Measurements from ENCODE around the gene PERCC1.

Gene PERCC1

DNA sequence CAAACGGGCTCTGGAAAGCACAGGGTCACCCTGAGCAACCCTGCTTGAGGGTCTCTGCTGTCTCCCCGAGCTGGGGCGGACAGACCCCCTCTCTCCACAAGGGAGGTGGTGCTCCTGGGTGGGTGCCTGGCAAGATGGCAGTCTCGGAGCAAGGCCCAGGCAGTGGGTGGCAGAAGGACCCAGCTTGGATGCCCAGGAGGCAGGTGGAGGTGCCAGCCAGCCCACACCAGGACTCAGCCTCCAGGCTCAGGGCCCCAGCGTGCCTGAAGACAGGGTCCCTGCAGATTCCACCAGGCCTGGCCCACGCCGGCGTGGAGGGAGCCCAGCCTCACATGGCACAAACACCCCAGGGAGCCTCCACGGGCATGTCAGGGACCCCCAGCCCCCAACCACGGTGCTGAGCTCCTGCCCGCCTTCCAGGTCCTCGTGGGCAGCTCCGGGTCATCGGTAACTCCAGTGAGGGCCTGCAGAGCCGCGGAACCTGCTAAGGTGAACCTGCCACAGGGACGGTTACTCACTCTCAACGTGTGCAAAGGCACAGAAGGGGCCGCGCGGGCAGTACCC lies 37.2 kb upstream of the PERCC1 start:
- H2AFZ ChIP-seq (ENCODE audit: insufficient read depth, low read length, poor library complexity): no peak overlapping the region
- H2BK12ac ChIP-seq (ENCODE audit: low read length): no peak overlapping the region
- no peak overlapping the region for H2AK5ac ChIP-seq (ENCODE audit: low read length)
- no peaks in the 10 kb centered on the region for H3K79me2 ChIP-seq (ENCODE audit: control insufficient read depth, insufficient read depth, low read length, poor library complexity)
- no peak overlapping the region for H3K4ac ChIP-seq (ENCODE audit: low read depth, low read length)
- H3K4me3 ChIP-seq (ENCODE audit: low read depth, low read length): no peak overlapping the region
- H3K9me3 ChIP-seq (ENCODE audit: insufficient read depth, low read depth, low read length): peaks cover 1% of the 10 kb centered on the region
- no CpG with 5 or more reads among the region's 21 CpGs for WGBS (ENCODE audit: extremely low coverage, insufficient coverage, insufficient read length)
- H3K27me3 ChIP-seq (ENCODE audit: insufficient read depth, low read length): no peaks in the 10 kb centered on the region
- no peak overlapping the region for H3K27ac ChIP-seq (ENCODE audit: low read depth, low read length)
- no peak overlapping the region for H4K12ac ChIP-seq (ENCODE audit: low read depth, low read length)
- no peak overlapping the region for H3K14ac ChIP-seq (ENCODE audit: low read length)
- no peaks in the 10 kb centered on the region for H3K4me1 ChIP-seq (ENCODE audit: control insufficient read depth in 1 of 2, insufficient read depth in 2 of 2, low read length in 2 of 2)
- H4K8ac ChIP-seq (ENCODE audit: low read depth, low read length): no peak overlapping the region
- peaks cover 31 to 33% of the 10 kb centered on the region in 2 experiments for H3K36me3 ChIP-seq (ENCODE audit: control insufficient read depth in 1 of 2, insufficient read depth in 2 of 2, low read length in 2 of 2)
- no peak overlapping the region for H3K4me2 ChIP-seq (ENCODE audit: low read length)
- no peak for DNase-seq
- no peaks in the 10 kb centered on the region for H3K79me1 ChIP-seq (ENCODE audit: low read length)
- no peak overlapping the region for H2BK5ac ChIP-seq (ENCODE audit: low read depth, low read length, poor library complexity)
- H3K23ac ChIP-seq (ENCODE audit: low read length): no peak overlapping the region
- no peak overlapping the region for H3K18ac ChIP-seq (ENCODE audit: low read length)
- no peak overlapping the region for H2BK120ac ChIP-seq (ENCODE audit: insufficient read depth, low read length, poor library complexity)
- no peak overlapping the region for H4K91ac ChIP-seq (ENCODE audit: low read depth, low read length)
- H3K9ac ChIP-seq (ENCODE audit: low read length): no peak overlapping the region

DNA sequence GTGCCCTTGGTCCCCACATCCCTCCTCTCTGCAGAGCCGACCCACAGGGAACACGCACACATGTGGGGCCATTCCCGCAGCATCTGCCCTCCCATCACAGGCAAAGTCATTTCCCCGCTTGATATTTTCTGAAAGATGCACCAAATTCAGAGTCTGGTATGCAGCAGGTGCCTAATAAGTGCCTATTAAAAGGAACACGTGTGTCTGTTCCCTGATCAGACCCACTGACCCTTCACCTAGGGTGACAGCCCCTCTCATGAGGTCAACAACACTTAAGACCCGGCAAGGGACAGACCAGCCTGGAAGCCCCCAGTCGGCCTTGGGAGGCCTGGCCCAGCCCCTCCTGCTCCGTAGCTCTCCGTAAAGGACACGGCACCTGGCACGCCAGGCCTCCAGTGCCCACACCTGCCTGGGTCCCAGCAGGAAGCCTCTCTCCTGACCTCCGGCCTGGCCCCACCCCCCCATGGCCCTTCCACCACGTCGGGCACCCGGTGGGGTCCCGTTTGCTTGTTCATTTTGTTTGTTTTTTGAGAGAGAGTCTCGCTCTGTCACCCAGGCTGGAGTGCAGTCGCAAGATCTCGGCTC lies 36.4 kb upstream of the PERCC1 start:
- H3K4me2 ChIP-seq (ENCODE audit: low read length): no peak overlapping the region
- no peak overlapping the region for H3K18ac ChIP-seq (ENCODE audit: low read length)
- H3K79me2 ChIP-seq (ENCODE audit: control insufficient read depth, insufficient read depth, low read length, poor library complexity): no peaks in the 10 kb centered on the region
- H2BK5ac ChIP-seq (ENCODE audit: low read depth, low read length, poor library complexity): no peak overlapping the region
- no peak overlapping the region for H2AK5ac ChIP-seq (ENCODE audit: low read length)
- no peak overlapping the region for H2AFZ ChIP-seq (ENCODE audit: insufficient read depth, low read length, poor library complexity)
- H3K9ac ChIP-seq (ENCODE audit: low read length): no peak overlapping the region
- no peak overlapping the region for H3K4ac ChIP-seq (ENCODE audit: low read depth, low read length)
- H2BK120ac ChIP-seq (ENCODE audit: insufficient read depth, low read length, poor library complexity): no peak overlapping the region
- no peak overlapping the region for H3K4me3 ChIP-seq (ENCODE audit: low read depth, low read length)
- H3K27me3 ChIP-seq (ENCODE audit: insufficient read depth, low read length): no peaks in the 10 kb centered on the region
- H2BK12ac ChIP-seq (ENCODE audit: low read length): no peak overlapping the region
- H3K79me1 ChIP-seq (ENCODE audit: low read length): no peaks in the 10 kb centered on the region
- no CpG with 5 or more reads among the region's 19 CpGs for WGBS (ENCODE audit: extremely low coverage, insufficient coverage, insufficient read length)
- no peaks in the 10 kb centered on the region for H3K4me1 ChIP-seq (ENCODE audit: control insufficient read depth in 1 of 2, insufficient read depth in 2 of 2, low read length in 2 of 2)
- DNase-seq: no peak
- H3K9me3 ChIP-seq (ENCODE audit: insufficient read depth, low read depth, low read length): peaks cover 1% of the 10 kb centered on the region
- no peak overlapping the region for H3K14ac ChIP-seq (ENCODE audit: low read length)
- H3K36me3 ChIP-seq (ENCODE audit: control insufficient read depth in 1 of 2, insufficient read depth in 2 of 2, low read length in 2 of 2): peaks cover 38 to 41% of the 10 kb centered on the region in 2 experiments
- no peak overlapping the region for H3K23ac ChIP-seq (ENCODE audit: low read length)
- H4K91ac ChIP-seq (ENCODE audit: low read depth, low read length): no peak overlapping the region
- H4K12ac ChIP-seq (ENCODE audit: low read depth, low read length): no peak overlapping the region
- H3K27ac ChIP-seq (ENCODE audit: low read depth, low read length): no peak overlapping the region
- H4K8ac ChIP-seq (ENCODE audit: low read depth, low read length): no peak overlapping the region

DNA sequence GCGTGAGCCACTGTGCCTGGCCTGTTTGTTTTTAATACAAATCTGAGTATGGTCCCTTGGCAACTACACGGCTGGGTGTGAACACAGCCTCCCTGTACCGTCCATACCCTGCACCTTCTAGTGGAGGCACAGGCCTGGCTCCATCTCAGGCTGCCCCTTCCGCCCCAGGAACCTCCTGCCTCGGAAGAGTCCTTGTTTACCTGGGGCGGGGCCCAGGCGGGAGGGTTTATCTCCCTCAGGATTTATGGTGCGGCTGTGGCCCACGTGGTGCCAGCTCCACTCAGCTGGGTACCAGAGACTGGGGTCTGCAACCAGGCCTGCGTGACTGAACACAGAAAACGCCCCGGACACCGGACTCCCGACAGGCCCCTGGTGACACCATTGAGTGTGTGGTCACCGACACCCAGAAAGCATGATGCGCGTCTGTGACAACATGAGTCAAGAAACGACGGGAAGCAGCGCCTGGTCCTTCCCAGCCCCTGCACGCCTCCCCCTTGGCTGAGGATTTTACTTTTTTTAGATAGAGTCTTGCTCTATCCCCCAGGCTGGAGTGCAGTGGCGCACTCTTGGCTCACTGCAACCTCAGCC lies 35.3 kb upstream of the PERCC1 start:
- Histone ChIP-seq H3K27me3 (ENCODE audit: insufficient read depth, low read length) (no peaks in the 10 kb centered on the region), H3K4me3 (ENCODE audit: low read depth, low read length) (no peak overlapping the region), H3K14ac (ENCODE audit: low read length) (no peak overlapping the region), H2BK12ac (ENCODE audit: low read length) (no peak overlapping the region), H4K12ac (ENCODE audit: low read depth, low read length) (no peak overlapping the region), H3K4ac (ENCODE audit: low read depth, low read length) (no peak overlapping the region), H3K36me3 (ENCODE audit: control insufficient read depth in 1 of 2, insufficient read depth in 2 of 2, low read length in 2 of 2) (peaks cover 36 to 38% of the 10 kb centered on the region in 2 experiments), H4K8ac (ENCODE audit: low read depth, low read length) (no peak overlapping the region), H2BK120ac (ENCODE audit: insufficient read depth, low read length, poor library complexity) (no peak overlapping the region), H3K79me1 (ENCODE audit: low read length) (no peaks in the 10 kb centered on the region), H2AK5ac (ENCODE audit: low read length) (no peak overlapping the region), H4K91ac (ENCODE audit: low read depth, low read length) (no peak overlapping the region), H3K4me1 (ENCODE audit: control insufficient read depth in 1 of 2, insufficient read depth in 2 of 2, low read length in 2 of 2) (no peaks in the 10 kb centered on the region), H3K27ac (ENCODE audit: low read depth, low read length) (no peak overlapping the region), H3K9me3 (ENCODE audit: insufficient read depth, low read depth, low read length) (peaks cover 1% of the 10 kb centered on the region), H3K9ac (ENCODE audit: low read length) (no peak overlapping the region), H3K23ac (ENCODE audit: low read length) (no peak overlapping the region), H3K18ac (ENCODE audit: low read length) (no peak overlapping the region), H3K79me2 (ENCODE audit: control insufficient read depth, insufficient read depth, low read length, poor library complexity) (no peaks in the 10 kb centered on the region), H2BK5ac (ENCODE audit: low read depth, low read length, poor library complexity) (no peak overlapping the region), H2AFZ (ENCODE audit: insufficient read depth, low read length, poor library complexity) (no peak overlapping the region), H3K4me2 (ENCODE audit: low read length) (no peak overlapping the region)
- WGBS (ENCODE audit: extremely low coverage, insufficient coverage, insufficient read length): no CpG with 5 or more reads among the region's 22 CpGs
- DNase-seq: no peak

DNA sequence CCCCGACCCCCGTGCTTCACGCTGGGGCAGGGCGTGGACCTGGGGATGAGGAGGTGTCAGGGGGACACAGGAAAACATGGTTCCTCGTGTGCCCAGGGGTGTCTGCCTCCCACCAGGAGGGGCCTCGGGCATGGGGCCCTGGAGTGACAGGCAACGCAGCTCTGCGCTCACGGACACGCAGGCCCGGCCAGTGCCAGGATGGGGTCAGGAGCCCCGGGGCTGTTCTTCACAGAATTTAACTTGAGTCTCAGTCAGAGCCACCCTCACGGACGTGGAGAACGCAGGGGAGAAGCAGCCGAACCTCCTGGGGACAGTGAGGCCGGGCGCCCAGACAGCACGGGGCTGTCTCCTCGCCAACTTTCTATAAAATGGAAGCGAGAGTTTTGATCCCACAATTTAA lies 33.1 kb upstream of the PERCC1 start:
- Histone ChIP-seq H4K91ac (ENCODE audit: low read depth, low read length) (no peak overlapping the region), H2BK12ac (ENCODE audit: low read length) (no peak overlapping the region), H4K12ac (ENCODE audit: low read depth, low read length) (no peak overlapping the region), H3K79me1 (ENCODE audit: low read length) (no peaks in the 10 kb centered on the region), H2AK5ac (ENCODE audit: low read length) (no peak overlapping the region), H3K18ac (ENCODE audit: low read length) (no peak overlapping the region), H3K23ac (ENCODE audit: low read length) (no peak overlapping the region), H2BK5ac (ENCODE audit: low read depth, low read length, poor library complexity) (no peak overlapping the region), H3K27me3 (ENCODE audit: insufficient read depth, low read length) (no peaks in the 10 kb centered on the region), H3K9me3 (ENCODE audit: insufficient read depth, low read depth, low read length) (peaks cover 1% of the 10 kb centered on the region), H4K8ac (ENCODE audit: low read depth, low read length) (no peak overlapping the region), H3K4me2 (ENCODE audit: low read length) (no peak overlapping the region), H3K79me2 (ENCODE audit: control insufficient read depth, insufficient read depth, low read length, poor library complexity) (no peaks in the 10 kb centered on the region), H3K4me1 (ENCODE audit: control insufficient read depth in 1 of 2, insufficient read depth in 2 of 2, low read length in 2 of 2) (no peaks in the 10 kb centered on the region), H3K27ac (ENCODE audit: low read depth, low read length) (no peak overlapping the region), H3K9ac (ENCODE audit: low read length) (no peak overlapping the region), H3K36me3 (ENCODE audit: control insufficient read depth in 1 of 2, insufficient read depth in 2 of 2, low read length in 2 of 2) (peaks cover 37 to 42% of the 10 kb centered on the region in 2 experiments), H2AFZ (ENCODE audit: insufficient read depth, low read length, poor library complexity) (no peak overlapping the region), H3K4ac (ENCODE audit: low read depth, low read length) (no peak overlapping the region), H2BK120ac (ENCODE audit: insufficient read depth, low read length, poor library complexity) (no peak overlapping the region), H3K4me3 (ENCODE audit: low read depth, low read length) (no peak overlapping the region), H3K14ac (ENCODE audit: low read length) (no peak overlapping the region)
- no peak for DNase-seq
- no CpG with 5 or more reads among the region's 21 CpGs for WGBS (ENCODE audit: extremely low coverage, insufficient coverage, insufficient read length)

Data from trophoblast cell (in vitro differentiated cells and primary cell).